HG03196 (cell line): ENCODE measurements around the gene SLC25A22.

Source experiments
- ATAC-seq: cut with Tn5 transposase; IDR thresholded peaks from one replicate; pipeline ENCODE4 v1.9.1; 2021; ENCODE audit not compliant: unreplicated experiment

The SLC25A22 gene

GRCh38 chr11:834371-835316 lies 36.6 kb upstream of the SLC25A22 start:
- ATAC-seq, result no peak

- ATAC-seq, result no peak
These were observed 35.8 kb upstream of the SLC25A22 start for GRCh38 chr11:833849-834311.

GRCh38 chr11:833114-833791 lies 35.2 kb upstream of the SLC25A22 start:
- peak; percentile 5 for ATAC-seq

GRCh38 chr11:832529-833113 lies 34.5 kb upstream of the SLC25A22 start, which contains the start of gene CD151:
TSS of gene CD151 (plus strand) at chr11:832952. CDS start at chr11:836070, 3,118 bp downstream.
- ATAC-seq, result peak; percentile 31

GRCh38 chr11:831961-832528 lies 34.0 kb upstream of the SLC25A22 start:
- no peak for ATAC-seq

GRCh38 chr11:831118-831864 lies 33.2 kb upstream of the SLC25A22 start:
- no peak for ATAC-seq

- ATAC-seq, result no peak
These were observed 32.4 kb upstream of the SLC25A22 start for GRCh38 chr11:830295-831117.

- no peak for ATAC-seq
These were observed 31.8 kb upstream of the SLC25A22 start for GRCh38 chr11:829847-830294.

GRCh38 chr11:829176-829846 lies 31.2 kb upstream of the SLC25A22 start:
- ATAC-seq, result no peak

GRCh38 chr11:828506-829175 lies 30.6 kb upstream of the SLC25A22 start:
- ATAC-seq, result no peak

- no peak for ATAC-seq
These were observed 29.8 kb upstream of the SLC25A22 start, which contains the start of gene CRACR2B for GRCh38 chr11:827897-828192. TSS of gene CRACR2B (plus strand) at chr11:827919. CDS start at chr11:828608, 689 bp downstream.

- no peak for ATAC-seq
These were observed 29.2 kb upstream of the SLC25A22 start for GRCh38 chr11:827146-827896.

- no peak for ATAC-seq
These were observed 28.7 kb upstream of the SLC25A22 start for GRCh38 chr11:826836-827145.

- no peak for ATAC-seq
These were observed 28.1 kb upstream of the SLC25A22 start for GRCh38 chr11:826227-826621.

GRCh38 chr11:825366-826226 lies 27.5 kb upstream of the SLC25A22 start:
- no peak for ATAC-seq

- ATAC-seq, result no peak
These were observed 26.9 kb upstream of the SLC25A22 start for GRCh38 chr11:824942-825341.

- ATAC-seq, result no peak
These were observed 26.3 kb upstream of the SLC25A22 start for GRCh38 chr11:824292-824880.
